Gastroesophageal sphincter (tissue), 4 donors: ENCODE results near the gene A2M. TPM values are rescaled to one million over a fixed set of nuclear protein-coding genes. Genes with fewer than 3 reads are reported as not detected.

Experiments used
- ATAC-seq: fragments of 150-250 bp; one replicate; pipeline ENCODE4 v1.9.1; 2016; ENCODE audit warnings: mild to moderate bottlenecking, moderate library complexity
- H3K27ac ChIP-seq, 4 donors: fragments of 200-600 bp; sonication (generic) in 3 of 4; 1 replicate in 3 of 4; 2 replicates in 1 of 4; pipeline ENCODE4 v1.5.1; 2016 to 2019
- H3K27me3 ChIP-seq: fragments of 200-600 bp; sonication (generic); one replicate; pipeline ENCODE4 v1.5.1; 2019
- H3K36me3 ChIP-seq, 2 donors: fragments of 200-600 bp; sonication (generic); one replicate each; pipeline ENCODE4 v1.5.1; 2019; ENCODE audit warnings: control low read depth in 1 of 2
- H3K4me1 ChIP-seq, 3 donors: fragments of 200-600 bp; sonication (generic); 1 replicate in 2 of 3; 2 replicates in 1 of 3; pipeline ENCODE4 v1.5.1; 2016 to 2019; ENCODE audit warnings: control low read depth in 2 of 3
- H3K4me3 ChIP-seq, 2 donors: fragments of 200-600 bp; sonication (generic); one replicate each; pipeline ENCODE4 v1.5.1; 2019; ENCODE audit warnings: mild to moderate bottlenecking in 1 of 2, moderate library complexity in 1 of 2
- H3K9me3 ChIP-seq, 3 donors: fragments of 200-600 bp; sonication (generic); one replicate each; pipeline ENCODE4 v1.5.1; 2017 to 2019; ENCODE audit warnings: control low read depth in 2 of 3
- EP300 ChIP-seq: sonication (generic); formaldehyde crosslinking; IDR thresholded peaks from one replicate; pipeline ENCODE4 v1.6.1; 2017; ENCODE audit warnings: antibody characterized with exemption, mild to moderate bottlenecking
- POLR2A ChIP-seq, 2 donors: fragments of 450-650 bp; IDR thresholded peaks; one replicate each; pipeline ENCODE4 v1.6.1; 2017; ENCODE audit warnings: antibody characterized with exemption in 2 of 2, mild to moderate bottlenecking in 2 of 2, moderate library complexity in 1 of 2
- POLR2AphosphoS5 ChIP-seq: sonication (generic); formaldehyde crosslinking; IDR thresholded peaks from one replicate; pipeline ENCODE4 v1.6.1; 2017; ENCODE audit warnings: antibody characterized with exemption
- whole genome bisulfite sequencing, 2 donors: methylation state at CpG; one replicate each; pipeline ENCODE4 v1.1.5; 2018; ENCODE audit warnings: low coverage in 1 of 2; 5-methylcytosine and 5-hydroxymethylcytosine counted together
- total RNA-seq, 4 donors: library from RNA; depleted of rRNA; stranded (reverse); fragments of >200 nt; gene quantifications; one replicate each; pipeline ENCODE4 v1.1.0, GENCODE V29; 2016
- TF ChIP-seq, protein P1 (sequence below), 4 experiments: fragments of 200-600 bp in 2 of 4; fragments of 450-650 bp in 2 of 4; sonication (generic) in 1 of 4; IDR thresholded peaks; one replicate each; pipeline ENCODE4 v1.5.1; 2017 to 2019; ENCODE audit warnings: antibody characterized with exemption in 4 of 4, mild to moderate bottlenecking in 2 of 4, moderate library complexity in 2 of 4

A2M gene
- total RNA-seq, 4 donors from 2014 or later = 268 to 632 (median 588) TPM

DNA sequence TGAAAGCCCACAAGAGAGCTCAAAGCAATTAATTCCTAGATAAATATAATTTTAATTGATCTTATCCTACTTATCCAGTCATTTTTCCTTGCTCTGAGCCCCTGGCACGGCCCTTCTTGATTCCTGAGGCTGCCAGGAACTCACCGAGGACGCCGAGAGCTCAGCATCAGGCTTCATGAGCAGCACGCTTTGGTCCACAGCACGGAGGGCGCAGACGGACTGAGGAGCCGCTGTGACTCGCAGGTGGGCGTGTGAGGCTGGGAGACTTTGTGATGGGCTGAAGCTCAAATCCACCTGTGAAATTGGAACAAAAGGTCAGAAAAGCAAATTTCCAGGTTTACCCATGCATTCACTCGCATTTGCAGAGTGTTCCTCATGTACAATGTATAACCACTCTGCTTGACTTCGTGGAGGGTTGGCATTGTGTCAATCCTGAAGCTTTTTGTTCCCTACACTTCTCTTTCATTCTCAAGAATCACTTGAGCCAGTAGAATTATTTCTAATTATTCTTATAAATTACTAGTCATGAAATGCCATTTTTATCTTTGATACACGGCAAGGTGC is 17.2 kb downstream of the A2M start:
- Histone ChIP-seq H3K36me3 (peaks cover 0 to 96% of the 10 kb centered on the region in 2 donors), H3K4me3 (no peak overlapping the region), H3K4me1 (peaks cover 0 to 14% (median 0%) of the 10 kb centered on the region in 3 donors), H3K9me3 (no peaks in the 10 kb centered on the region), H3K27me3 (no peaks in the 10 kb centered on the region), H3K27ac (no peak overlapping the region)
- WGBS, 2 donors = 80 to 96% methylated on average over 10 to 14 of the region's 14 CpGs
- TF ChIP-seq POLR2A (IDR thresholded peaks at IDR 0.05) (no peak), POLR2AphosphoS5 (no peak), EP300 (no peak)
- TF ChIP-seq, protein P1, sequence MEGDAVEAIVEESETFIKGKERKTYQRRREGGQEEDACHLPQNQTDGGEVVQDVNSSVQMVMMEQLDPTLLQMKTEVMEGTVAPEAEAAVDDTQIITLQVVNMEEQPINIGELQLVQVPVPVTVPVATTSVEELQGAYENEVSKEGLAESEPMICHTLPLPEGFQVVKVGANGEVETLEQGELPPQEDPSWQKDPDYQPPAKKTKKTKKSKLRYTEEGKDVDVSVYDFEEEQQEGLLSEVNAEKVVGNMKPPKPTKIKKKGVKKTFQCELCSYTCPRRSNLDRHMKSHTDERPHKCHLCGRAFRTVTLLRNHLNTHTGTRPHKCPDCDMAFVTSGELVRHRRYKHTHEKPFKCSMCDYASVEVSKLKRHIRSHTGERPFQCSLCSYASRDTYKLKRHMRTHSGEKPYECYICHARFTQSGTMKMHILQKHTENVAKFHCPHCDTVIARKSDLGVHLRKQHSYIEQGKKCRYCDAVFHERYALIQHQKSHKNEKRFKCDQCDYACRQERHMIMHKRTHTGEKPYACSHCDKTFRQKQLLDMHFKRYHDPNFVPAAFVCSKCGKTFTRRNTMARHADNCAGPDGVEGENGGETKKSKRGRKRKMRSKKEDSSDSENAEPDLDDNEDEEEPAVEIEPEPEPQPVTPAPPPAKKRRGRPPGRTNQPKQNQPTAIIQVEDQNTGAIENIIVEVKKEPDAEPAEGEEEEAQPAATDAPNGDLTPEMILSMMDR (IDR thresholded peaks at IDR 0.05) = no peak
- no peak for ATAC-seq

DNA sequence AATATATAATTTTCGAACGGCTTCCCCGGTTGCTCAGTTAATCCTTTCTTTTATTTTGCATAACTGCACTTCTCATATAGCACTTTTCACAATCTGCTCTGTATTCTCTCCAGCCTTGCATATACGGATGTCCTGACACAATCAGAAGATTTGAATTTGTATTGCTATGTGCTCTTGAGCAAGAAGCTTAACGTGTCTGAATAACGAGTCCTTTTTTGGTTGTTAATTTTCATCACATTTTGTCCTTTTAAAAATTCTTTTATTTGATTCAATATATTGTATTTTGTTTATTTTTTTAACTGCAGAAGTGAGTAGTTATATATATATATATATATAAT is 17.6 kb downstream of the A2M start:
- WGBS, 2 donors = 75 to 90% methylated on average over 6 of the region's 6 CpGs
- peaks cover 0 to 96% of the 10 kb centered on the region in 2 donors for H3K36me3 ChIP-seq

DNA sequence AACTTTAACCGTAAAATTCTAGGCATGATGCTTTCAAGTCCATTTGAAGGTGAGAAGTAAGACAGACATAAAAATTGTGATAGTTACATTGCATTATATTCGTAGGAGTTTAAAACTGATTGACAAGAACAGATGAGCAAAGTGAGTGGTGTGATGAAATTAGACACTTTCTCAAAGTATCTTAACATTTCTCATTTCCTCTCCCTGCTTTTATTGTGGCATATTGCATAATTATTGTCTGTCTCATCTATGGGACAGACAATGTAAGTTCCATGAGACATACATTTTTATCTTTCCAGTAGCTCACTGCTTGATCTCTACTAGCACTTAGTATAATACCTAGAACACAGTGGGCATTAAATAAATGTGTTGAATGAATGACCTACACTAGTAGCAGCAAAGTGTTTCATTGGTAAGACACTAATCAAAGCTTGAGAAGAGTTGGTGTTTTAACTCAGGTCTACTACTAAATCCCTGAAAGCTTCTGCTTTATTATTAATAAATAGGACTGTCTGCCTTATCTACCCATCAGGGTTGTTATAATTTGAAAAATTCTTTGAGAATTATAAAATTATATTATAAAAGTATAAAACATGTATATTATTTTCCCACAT is 19.0 kb downstream of the A2M start:
- H3K27ac ChIP-seq = no peak overlapping the region
- ATAC-seq = no peak
- no peaks in the 10 kb centered on the region for H3K9me3 ChIP-seq
- H3K36me3 ChIP-seq = peaks cover 0 to 96% of the 10 kb centered on the region in 2 donors
- no peak overlapping the region for H3K4me3 ChIP-seq
- H3K4me1 ChIP-seq = peaks cover 0 to 14% (median 0%) of the 10 kb centered on the region in 3 donors
- WGBS, 2 donors = 75 to 89% methylated on average over 2 of the region's 2 CpGs
- H3K27me3 ChIP-seq = no peaks in the 10 kb centered on the region
- TF ChIP-seq, protein P1 (IDR thresholded peaks at IDR 0.05) = no peak
- no peak for TF ChIP-seq POLR2AphosphoS5
- no peak for TF ChIP-seq POLR2A (IDR thresholded peaks at IDR 0.05)
- no peak for TF ChIP-seq EP300

More for the DNA sequence above, 17.6 kb downstream of the A2M start:
- Histone ChIP-seq H3K27ac (no peak overlapping the region), H3K4me3 (no peak overlapping the region), H3K9me3 (no peaks in the 10 kb centered on the region), H3K4me1 (peaks cover 0 to 14% (median 0%) of the 10 kb centered on the region in 3 donors), H3K27me3 (no peaks in the 10 kb centered on the region)
- TF ChIP-seq POLR2AphosphoS5 = no peak
- TF ChIP-seq, protein P1 (IDR thresholded peaks at IDR 0.05) = no peak
- no peak for TF ChIP-seq POLR2A (IDR thresholded peaks at IDR 0.05)
- TF ChIP-seq EP300 = no peak
- no peak for ATAC-seq

DNA sequence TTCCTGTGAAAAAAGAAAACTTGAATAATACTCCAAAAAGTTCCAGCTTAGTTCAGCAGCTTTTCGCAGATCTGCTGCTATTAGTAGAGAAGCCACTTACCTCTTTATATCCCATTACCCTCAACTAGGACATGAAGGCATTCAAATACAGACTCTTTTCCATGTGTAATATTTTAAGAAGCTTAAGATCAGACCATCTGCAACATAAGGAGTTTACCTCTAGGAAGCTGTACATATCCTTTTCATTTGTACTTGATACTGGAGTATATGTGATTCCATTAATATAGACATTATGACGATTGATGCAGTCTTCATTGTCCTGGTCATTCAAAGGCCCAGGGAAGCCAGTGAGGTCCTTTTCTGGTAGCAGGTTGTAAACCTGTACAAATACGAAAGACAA is 20.4 kb downstream of the A2M start:
- TF ChIP-seq EP300 (no peak), POLR2A (IDR thresholded peaks at IDR 0.05) (no peak), POLR2AphosphoS5 (no peak)
- TF ChIP-seq, protein P1 (IDR thresholded peaks at IDR 0.05) = no peak
- H3K36me3 ChIP-seq = peaks cover 3 to 96% of the 10 kb centered on the region in 2 donors

More for the DNA sequence above, 20.4 kb downstream of the A2M start:
- no peaks in the 10 kb centered on the region for H3K9me3 ChIP-seq
- 86 to 98% methylated on average over 3 of the region's 3 CpGs for whole genome bisulfite sequencing, 2 donors
- H3K4me1 ChIP-seq = peaks cover 0 to 14% (median 0%) of the 10 kb centered on the region in 3 donors
- no peak overlapping the region for H3K4me3 ChIP-seq
- no peak overlapping the region for H3K27ac ChIP-seq
- H3K27me3 ChIP-seq = no peaks in the 10 kb centered on the region
- no peak for ATAC-seq
